Thyroid gland (tissue), 4 donors: Measurements from ENCODE around the gene FNBP1. TPM values are rescaled to one million over a fixed set of nuclear protein-coding genes. Genes with fewer than 3 reads are reported as not detected.
"Not testable (repeated sequence)": the region's sequence is repeated elsewhere in the genome, so short reads cannot be mapped to it uniquely, and the experiment has no call there.

Experiments used
- DNase-seq, 2 donors: peaks; one replicate each; pipeline ENCODE4 v3.0.0-alpha.2; 2019
- H3K27ac ChIP-seq, 3 donors: fragments of 200-600 bp; sonication (generic); 1 replicate in 2 of 3; 2 replicates in 1 of 3; pipeline ENCODE4 v1.5.1; 2016 to 2019; ENCODE audit warnings: mild to moderate bottlenecking in 1 of 3, moderate library complexity in 1 of 3
- H3K27me3 ChIP-seq: fragments of 200-600 bp; sonication (generic); one replicate; pipeline ENCODE4 v1.5.1; 2019
- H3K36me3 ChIP-seq, 2 donors: fragments of 200-600 bp; sonication (generic); one replicate each; pipeline ENCODE4 v1.5.1; 2016 to 2019
- H3K4me1 ChIP-seq, 2 donors: fragments of 200-600 bp; sonication (generic); one replicate each; pipeline ENCODE4 v1.5.1; 2017 to 2019
- H3K4me3 ChIP-seq, 3 donors: fragments of 200-600 bp; sonication (generic); replicated peaks in 1 of 3; 1 replicate in 2 of 3; 2 replicates in 1 of 3; pipeline ENCODE4 v1.5.1; 2016; ENCODE audit warnings: mild to moderate bottlenecking in 1 of 3
- H3K9me3 ChIP-seq: fragments of 200-600 bp; sonication (generic); one replicate; pipeline ENCODE4 v1.5.1; 2017
- POLR2A ChIP-seq, 2 donors: fragments of 450-650 bp; IDR thresholded peaks; one replicate each; pipeline ENCODE4 v1.6.1; 2017; ENCODE audit warnings: antibody characterized with exemption in 2 of 2, mild to moderate bottlenecking in 2 of 2, moderate library complexity in 1 of 2
- WGBS, 2 donors: methylation state at CpG; one replicate each; pipeline ENCODE4 v1.1.5; 2017; 5-methylcytosine and 5-hydroxymethylcytosine counted together
- intact Hi-C: fragments of 100-400 bp; cut with DNase I; formaldehyde crosslinking; loops from one replicate; pipeline ENCODE4 v1.15.1; 2023
- total RNA-seq, 4 donors: library from RNA; depleted of rRNA; stranded (reverse); fragments of >200 nt; gene quantifications; one replicate each; pipeline ENCODE4 v1.2.3, GENCODE V29; 2016
- TF ChIP-seq, protein P1 (sequence below), 6 experiments: fragments of 200-600 bp in 3 of 6; fragments of 450-650 bp in 3 of 6; sonication (generic) in 3 of 6; IDR thresholded peaks; one replicate each; pipeline ENCODE4 v1.5.1; 2016 to 2019; ENCODE audit warnings: antibody characterized with exemption in 6 of 6, mild to moderate bottlenecking in 2 of 6, inconsistent platforms in 1 of 6, moderate library complexity in 1 of 6

FNBP1 gene
- total RNA-seq, 4 donors from 2014 or later: 55.8 to 78.5 (median 76.0) TPM

- Histone ChIP-seq H3K36me3 (no peaks in the 10 kb centered on the region), H3K27ac (peak overlapping the region; percentile 54 to 64 (median 60)), H3K9me3 (no peaks in the 10 kb centered on the region), H3K4me1 (peaks cover 9 to 42% of the 10 kb centered on the region in 2 donors), H3K4me3 (no peak overlapping the region), H3K27me3 (no peaks in the 10 kb centered on the region)
- 61 to 66% methylated on average over 5 of the region's 5 CpGs for WGBS, 2 donors
- TF ChIP-seq, protein P1, sequence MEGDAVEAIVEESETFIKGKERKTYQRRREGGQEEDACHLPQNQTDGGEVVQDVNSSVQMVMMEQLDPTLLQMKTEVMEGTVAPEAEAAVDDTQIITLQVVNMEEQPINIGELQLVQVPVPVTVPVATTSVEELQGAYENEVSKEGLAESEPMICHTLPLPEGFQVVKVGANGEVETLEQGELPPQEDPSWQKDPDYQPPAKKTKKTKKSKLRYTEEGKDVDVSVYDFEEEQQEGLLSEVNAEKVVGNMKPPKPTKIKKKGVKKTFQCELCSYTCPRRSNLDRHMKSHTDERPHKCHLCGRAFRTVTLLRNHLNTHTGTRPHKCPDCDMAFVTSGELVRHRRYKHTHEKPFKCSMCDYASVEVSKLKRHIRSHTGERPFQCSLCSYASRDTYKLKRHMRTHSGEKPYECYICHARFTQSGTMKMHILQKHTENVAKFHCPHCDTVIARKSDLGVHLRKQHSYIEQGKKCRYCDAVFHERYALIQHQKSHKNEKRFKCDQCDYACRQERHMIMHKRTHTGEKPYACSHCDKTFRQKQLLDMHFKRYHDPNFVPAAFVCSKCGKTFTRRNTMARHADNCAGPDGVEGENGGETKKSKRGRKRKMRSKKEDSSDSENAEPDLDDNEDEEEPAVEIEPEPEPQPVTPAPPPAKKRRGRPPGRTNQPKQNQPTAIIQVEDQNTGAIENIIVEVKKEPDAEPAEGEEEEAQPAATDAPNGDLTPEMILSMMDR (IDR thresholded peaks at IDR 0.05): no peak
- no peak for TF ChIP-seq POLR2A (IDR thresholded peaks at IDR 0.05)
- intact Hi-C loops: no loop called here
- peak; percentile 25 to 34 for DNase-seq
These were observed 32.6 kb downstream of the FNBP1 start for GRCh38 chr9:130010151-130010988.

DNA sequence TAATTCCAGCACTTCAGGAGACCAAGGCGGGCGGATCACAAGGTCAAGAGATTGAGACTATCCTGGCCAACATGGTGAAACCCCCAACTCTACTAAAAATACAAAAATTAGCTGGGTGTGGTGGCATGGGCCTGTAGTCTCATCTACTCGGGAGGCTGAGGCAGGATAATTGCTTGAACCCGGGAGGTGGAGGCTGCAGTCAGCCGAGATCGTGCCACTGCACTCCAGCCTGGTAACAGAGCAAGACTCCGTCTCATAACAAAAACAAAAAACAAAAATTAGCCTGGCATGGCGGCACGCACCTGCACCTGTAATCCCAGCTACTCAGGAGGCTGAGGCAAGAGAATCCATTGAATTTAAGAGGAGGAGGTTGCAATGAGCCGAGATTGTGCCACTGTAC, 33.4 kb downstream of the FNBP1 start:
- DNase-seq, H3K9me3 ChIP-seq, H3K27me3 ChIP-seq, H3K4me3 ChIP-seq, intact Hi-C loops, H3K36me3 ChIP-seq: not testable (repeated sequence)
- Histone ChIP-seq H3K4me1 (peaks cover 9 to 42% of the 10 kb centered on the region in 2 donors), H3K27ac (peak overlapping the region in 2 of 3 donors; percentile 54 to 64)
- WGBS, 2 donors: 96 to 97% methylated on average over 10 of the region's 10 CpGs

- TF ChIP-seq, protein P1 (IDR thresholded peaks at IDR 0.05): no peak
- no peak for TF ChIP-seq POLR2A (IDR thresholded peaks at IDR 0.05)
- H3K36me3 ChIP-seq: no peaks in the 10 kb centered on the region
- H3K9me3 ChIP-seq: no peaks in the 10 kb centered on the region
- 83 to 84% methylated on average over 5 of the region's 5 CpGs for WGBS, 2 donors
- H3K27ac ChIP-seq: peak overlapping the region in 2 of 3 donors; percentile 48 to 65
- H3K4me3 ChIP-seq: no peak overlapping the region
- DNase-seq: no peak
- intact Hi-C loops: no loop called here
- no peaks in the 10 kb centered on the region for H3K27me3 ChIP-seq
- H3K4me1 ChIP-seq: peaks cover 9 to 37% of the 10 kb centered on the region in 2 donors
These were observed 34.5 kb downstream of the FNBP1 start for GRCh38 chr9:130008538-130008937.

DNA sequence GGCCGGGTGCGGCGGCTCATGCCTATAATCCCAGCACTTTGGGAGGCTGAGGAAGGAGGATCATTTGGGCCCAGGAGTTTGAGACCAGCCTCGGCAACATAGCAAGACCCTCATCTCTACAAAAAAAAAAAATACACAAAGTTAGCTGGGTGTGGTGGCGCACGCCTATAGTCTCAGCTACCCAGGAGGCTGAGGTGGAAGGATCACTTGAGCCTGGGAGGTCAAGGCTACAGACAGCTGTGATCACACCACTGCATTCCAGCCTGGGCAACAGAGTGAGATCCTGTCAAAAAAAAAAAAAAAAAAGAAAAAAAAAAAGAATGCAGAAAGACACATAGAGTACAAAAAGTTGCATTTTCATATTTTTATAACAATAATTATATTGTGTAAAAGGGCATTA, 36.0 kb downstream of the FNBP1 start:
- 93 to 97% methylated on average over 6 of the region's 6 CpGs for WGBS, 2 donors
- peaks cover 8 to 41% of the 10 kb centered on the region in 2 donors for H3K4me1 ChIP-seq
- intact Hi-C loops, H3K4me3 ChIP-seq, H3K9me3 ChIP-seq, H3K36me3 ChIP-seq, H3K27me3 ChIP-seq, DNase-seq: not testable (repeated sequence)
- H3K27ac ChIP-seq: peak overlapping the region; percentile 48 to 65 (median 49)

- DNase-seq: no peak
- Histone ChIP-seq H3K9me3 (no peaks in the 10 kb centered on the region), H3K27ac (peak overlapping the region in 1 of 3 donors; percentile 36), H3K36me3 (no peaks in the 10 kb centered on the region), H3K27me3 (no peaks in the 10 kb centered on the region), H3K4me1 (peaks cover 4 to 26% of the 10 kb centered on the region in 2 donors), H3K4me3 (no peak overlapping the region)
- WGBS, 2 donors: 82 to 84% methylated on average over 8 of the region's 8 CpGs
- TF ChIP-seq, protein P1 (IDR thresholded peaks at IDR 0.05): no peak
- TF ChIP-seq POLR2A (IDR thresholded peaks at IDR 0.05): no peak
- intact Hi-C loops: no loop called here
These were observed 38.9 kb downstream of the FNBP1 start for GRCh38 chr9:130003943-130004552.

DNA sequence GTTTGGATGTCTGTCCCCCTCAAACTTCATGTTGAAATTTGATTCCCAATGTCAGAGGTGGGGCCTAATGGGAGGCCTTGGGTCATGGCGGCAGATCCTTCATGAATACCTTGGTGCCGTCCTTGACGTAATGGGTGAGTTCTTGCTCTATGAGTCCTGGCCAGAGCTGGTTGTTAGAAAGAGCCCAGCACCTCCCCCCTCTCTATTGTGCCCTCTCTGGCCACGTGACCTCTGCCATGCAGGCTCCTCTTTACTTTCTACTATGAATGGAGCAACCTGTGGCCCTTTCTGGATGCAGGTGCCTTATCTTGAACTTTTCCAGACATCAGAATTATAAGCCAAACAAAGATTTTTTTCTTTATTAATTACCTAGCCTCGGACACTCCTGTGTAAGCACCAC, 40.7 kb downstream of the FNBP1 start:
- TF ChIP-seq POLR2A (IDR thresholded peaks at IDR 0.05): no peak
- TF ChIP-seq, protein P1 (IDR thresholded peaks at IDR 0.05): no peak
- intact Hi-C loops: no loop called here
- no peaks in the 10 kb centered on the region for H3K27me3 ChIP-seq
- H3K4me3 ChIP-seq: no peak overlapping the region
- H3K27ac ChIP-seq: peak overlapping the region in 1 of 3 donors; percentile 1
- H3K9me3 ChIP-seq: no peaks in the 10 kb centered on the region
- H3K4me1 ChIP-seq: peaks cover 7 to 30% of the 10 kb centered on the region in 2 donors
- 94% methylated on average over 5 of the region's 5 CpGs for WGBS, 2 donors
- H3K36me3 ChIP-seq: no peaks in the 10 kb centered on the region
- no peak for DNase-seq
